ENCODE data around the gene PRKAR1A.

Gene PRKAR1A

GRCh38 chr17:68499587-68499986 lies 12.6 kb upstream of the PRKAR1A start:
- no peak for TF ChIP-seq CTCF (IDR thresholded peaks at IDR 0.05; ENCODE audit: low read depth, low read length)
- no peak overlapping the region for H3K4me3 ChIP-seq (ENCODE audit: low read depth, low read length)

GRCh38 chr17:68501074-68501473 lies 11.2 kb upstream of the PRKAR1A start:
- TF ChIP-seq CTCF (IDR thresholded peaks at IDR 0.05; ENCODE audit: low read depth, low read length) = no peak
- H3K4me3 ChIP-seq (ENCODE audit: low read depth, low read length) = no peak overlapping the region

GRCh38 chr17:68505951-68506350 lies 6.3 kb upstream of the PRKAR1A start:
- H3K4me3 ChIP-seq (ENCODE audit: low read depth, low read length) = no peak overlapping the region
- TF ChIP-seq CTCF (IDR thresholded peaks at IDR 0.05; ENCODE audit: low read depth, low read length) = no peak

GRCh38 chr17:68507576-68507975 lies 4.7 kb upstream of the PRKAR1A start:
- TF ChIP-seq CTCF (IDR thresholded peaks at IDR 0.05; ENCODE audit: low read depth, low read length) = no peak
- H3K4me3 ChIP-seq (ENCODE audit: low read depth, low read length) = no peak overlapping the region

- no peak overlapping the region for H3K4me3 ChIP-seq (ENCODE audit: low read depth, low read length)
- no peak for TF ChIP-seq CTCF (IDR thresholded peaks at IDR 0.05; ENCODE audit: low read depth, low read length)
These were observed 2.8 kb upstream of the PRKAR1A start for GRCh38 chr17:68509141-68510057.

GRCh38 chr17:68511254-68511670 lies 968 bp upstream of the PRKAR1A start:
- H3K4me3 ChIP-seq (ENCODE audit: low read depth, low read length) = peak overlapping the region; percentile 80
- TF ChIP-seq CTCF (IDR thresholded peaks at IDR 0.05; ENCODE audit: low read depth, low read length) = no peak

- peak overlapping the region; percentile 80 for H3K4me3 ChIP-seq (ENCODE audit: low read depth, low read length)
- TF ChIP-seq CTCF (IDR thresholded peaks at IDR 0.05; ENCODE audit: low read depth, low read length) = no peak
These were observed 471 bp upstream of the PRKAR1A start for GRCh38 chr17:68511671-68512246.

Measured in WI38 (cell line).